ENCODE data around the gene NCOA6. TPM values are rescaled to one million over a fixed set of nuclear protein-coding genes. Genes with fewer than 3 reads are reported as not detected.
A peak's percentile ranks its signal among the peaks of the same experiment; 100 is the strongest.

NCOA6 gene
- total and polyA plus RNA-seq, 2 of the 4 experiments (the other 2 are of a cell fraction), result 3.6 to 13.1 TPM

DNA sequence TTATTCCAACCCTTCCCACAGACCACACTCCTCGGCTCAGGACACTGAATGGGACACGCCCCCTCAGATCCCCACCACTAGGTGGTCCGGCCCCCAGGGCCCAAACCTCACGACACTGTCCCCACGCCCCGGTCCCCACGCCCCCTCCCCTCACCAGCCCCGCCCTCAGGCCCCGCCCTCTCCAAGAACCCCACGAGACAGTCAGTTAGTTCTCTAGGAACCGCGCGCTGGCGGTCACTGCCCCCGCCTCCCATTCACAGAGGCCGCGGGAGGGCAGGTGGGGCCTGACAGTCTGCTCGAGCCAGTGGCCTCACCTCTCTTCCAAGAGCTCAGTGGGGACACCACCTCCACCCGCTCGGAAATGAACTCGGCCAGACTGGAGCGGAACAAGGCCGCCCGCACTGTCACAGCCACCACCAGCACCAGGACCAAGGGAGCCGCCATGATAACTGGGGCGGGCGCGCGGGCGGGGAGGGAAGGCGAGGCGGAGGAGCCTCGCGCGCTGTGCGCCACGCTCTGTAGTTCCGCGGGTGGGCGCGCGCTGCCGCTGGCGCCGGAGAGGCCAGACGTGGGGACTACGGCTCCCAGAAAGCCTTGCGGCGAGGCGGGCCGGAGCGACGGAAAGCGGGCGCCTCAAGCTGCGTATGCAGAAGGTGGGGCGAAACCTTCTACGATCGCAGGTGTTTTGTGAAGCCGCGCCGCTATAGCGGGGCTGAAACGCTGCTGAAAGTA lies 148.6 kb downstream of the NCOA6 start, which contains the start of gene PIGU:
TSS of gene PIGU (minus strand) at position 451 of the 732 bp plus-strand sequence. CDS start at position 444, 7 bp downstream.
- Histone ChIP-seq H3K79me1 (ENCODE audit: low read depth in 1 of 2, low read length in 2 of 2) (peaks cover 5 to 21% of the 10 kb centered on the region in 2 experiments; a peak in 3 of 4 replicates), H2BK15ac (ENCODE audit: low read depth, low read length) (no peak within 1 kb of the TSS), H3K4me2 (ENCODE audit: low read depth, low read length) (peak within 1 kb of the TSS; percentile 73), H3K56ac (ENCODE audit: extremely low read depth, insufficient read depth, low read length) (peak within 1 kb of the TSS; percentile 75), H3K27ac (ENCODE audit: insufficient read depth, low read length) (peak within 1 kb of the TSS; percentile 54; the same call in 1 of the 2 replicates), H3K4me3 (ENCODE audit: insufficient read depth, low read depth, low read length) (peak within 1 kb of the TSS; percentile 77), H2BK5ac (ENCODE audit: low read depth, low read length, poor library complexity, severe bottlenecking) (no peak within 1 kb of the TSS), H3K9me1 (ENCODE audit: insufficient read depth, low read length) (no peaks in the 10 kb centered on the region; the same call in 1 of the 2 replicates), H2AFZ (replicated peaks; ENCODE audit: low read length, poor library complexity) (peak within 1 kb of the TSS; percentile 99), H3K14ac (replicated peaks; ENCODE audit: low read depth, low read length) (peak within 1 kb of the TSS; percentile 82), H3K23ac (ENCODE audit: low read depth, low read length) (peak within 1 kb of the TSS; percentile 82), H3K4ac (ENCODE audit: low read depth, low read length) (peak within 1 kb of the TSS; percentile 70), H3K27me3 (ENCODE audit: control insufficient read depth, insufficient read depth, low read length) (no peaks in the 10 kb centered on the region), H3K9ac (ENCODE audit: low read depth, low read length) (peak within 1 kb of the TSS; percentile 47), H3K36me3 (ENCODE audit: control insufficient read depth, insufficient read depth, low read length) (no peaks in the 10 kb centered on the region), H2AK9ac (replicated peaks; ENCODE audit: low read depth, low read length, poor library complexity) (peak within 1 kb of the TSS; percentile 88), H2BK20ac (ENCODE audit: low read depth, low read length) (no peak within 1 kb of the TSS), H2AK5ac (ENCODE audit: low read depth, low read length) (0 out of 2 replicates have a peak within 1 kb of the TSS, but pooled peaks have one; percentile 31), H4K91ac (ENCODE audit: insufficient read depth, low read depth, low read length) (peak within 1 kb of the TSS; percentile 53; the same call in 1 of the 2 replicates), H3K4me1 (ENCODE audit: control insufficient read depth, insufficient read depth, low read length) (0 out of 2 replicates have a peak, but pooled peaks cover 2% of the 10 kb centered on the region), H4K5ac (ENCODE audit: low read depth, low read length) (peak within 1 kb of the TSS; percentile 59; the same call in 1 of the 2 replicates), H4K8ac (ENCODE audit: low read depth in 2 of 2, low read length in 2 of 2) (peak within 1 kb of the TSS; percentile 45 to 97), H3K18ac (ENCODE audit: low read depth, low read length) (no peak within 1 kb of the TSS), H2BK120ac (ENCODE audit: low read depth, low read length) (no peak within 1 kb of the TSS), H4K20me1 (ENCODE audit: insufficient read depth, low read length) (no peaks in the 10 kb centered on the region), H3K9me3 (ENCODE audit: control insufficient read depth, insufficient read depth, low read length) (no peaks in the 10 kb centered on the region)
- in situ Hi-C loops (cut with MboI; ENCODE audit: low sequenced_read_pairs), result no loop called here
- DNase-seq (peak; percentile 92), ATAC-seq (ENCODE audit: low read depth) (peak; percentile 99)
- intact Hi-C loops (cut with micrococcal nuclease), result no loop called here
- dilution Hi-C loops (cut with HindIII; ENCODE audit: low sequenced_read_pairs, unreplicated experiment), result no loop called here
- TF ChIP-seq MAZ (IDR thresholded peaks at IDR 0.05; ENCODE audit: borderline replicate concordance, low read depth, low read length) (peak; percentile 95; the same call in 1 of the 2 replicates), POLR2A (IDR thresholded peaks at IDR 0.05; ENCODE audit: low read depth, low read length) (0 out of 2 replicates have a peak, but pooled peaks have one; percentile 43), CHD1 (IDR thresholded peaks at IDR 0.05; ENCODE audit: low read depth, low read length) (no peak), SMC3 (IDR thresholded peaks at IDR 0.05; ENCODE audit: low read depth, low read length) (no peak), NFE2L2 (IDR thresholded peaks at IDR 0.05; ENCODE audit: low read depth, low read length) (no peak), RFX5 (IDR thresholded peaks at IDR 0.05; ENCODE audit: low read depth, low read length) (no peak), FOS (IDR thresholded peaks at IDR 0.05; ENCODE audit: low read depth, low read length) (0 out of 2 replicates have a peak, but pooled peaks have one; percentile 2), RAD21 (IDR thresholded peaks at IDR 0.05; ENCODE audit: low read length) (no peak), MXI1 (IDR thresholded peaks at IDR 0.05; ENCODE audit: borderline replicate concordance, low read depth, low read length) (peak; percentile 89; the same call in 1 of the 2 replicates)
- 0% methylated on average over 33 of the region's 64 CpGs; no CpG with 5 or more reads in 1 of the 2 experiments for WGBS, 2 experiments (ENCODE audit: extremely low coverage in 2 of 2, insufficient read length in 1 of 2)
- no TSS peak for BruUV-seq (replicated peaks)
- POLR2A ChIA-PET (ENCODE audit: unreplicated experiment), result interaction anchor here (0.6 kb wide), 1 partner anchor 306 kb away, joined by 15 read pairs; no protein-coding TSS in a partner anchor
- CTCF ChIA-PET, result no interaction called here
